ENCODE data around the gene FHL5. TPM values are rescaled to one million over a fixed set of nuclear protein-coding genes. Genes with fewer than 3 reads are reported as not detected.

Gene FHL5
- total and polyA plus RNA-seq, 2 donors (not counting 1 experiment from before 2014, with no cell fraction given) = not detected

DNA sequence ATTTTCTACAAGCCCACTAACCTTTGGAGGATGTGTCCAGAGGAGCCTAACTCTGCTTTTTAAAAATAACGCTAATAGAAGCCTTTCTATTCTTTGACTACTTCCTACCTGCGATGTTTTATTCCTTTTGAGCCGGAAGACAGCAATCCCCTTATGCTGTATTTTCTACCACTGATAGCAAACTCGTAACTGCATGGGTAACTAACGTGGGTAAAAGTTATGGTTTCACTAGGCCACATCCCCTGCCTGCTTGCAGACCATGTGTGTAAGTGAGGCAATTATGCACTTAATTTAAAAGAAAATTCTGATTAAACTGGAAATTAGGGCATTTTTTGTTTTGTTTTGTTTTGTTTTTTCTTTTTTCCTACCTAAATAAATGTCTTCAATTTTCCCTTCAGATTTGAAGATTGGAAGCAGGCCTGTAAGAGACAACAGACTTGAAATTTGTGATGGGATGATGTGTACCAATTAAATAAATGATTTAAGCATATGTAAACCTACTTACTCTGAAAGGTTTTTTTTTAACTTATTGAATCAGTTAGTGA, 40.4 kb upstream of the FHL5 start:
- Mint-ChIP-seq H3K4me3 (peak overlapping the region; percentile 100), H3K27ac (peak overlapping the region; percentile 100), H3K9me3 (ENCODE audit: insufficient read depth) (no peaks in the 10 kb centered on the region), H3K4me1 (peaks cover 25% of the 10 kb centered on the region), H3K27me3 (no peaks in the 10 kb centered on the region)
- Histone ChIP-seq H3K36me3 (replicated peaks in 1 of 2; ENCODE audit: control extremely low read depth in 1 of 2, control insufficient read depth in 1 of 2, extremely low read depth in 1 of 2, insufficient read depth in 2 of 2, low read length in 1 of 2) (peaks cover 2 to 28% of the 10 kb centered on the region in 2 experiments), H3K79me2 (ENCODE audit: control insufficient read depth, insufficient read depth, low read length) (peaks cover 16% of the 10 kb centered on the region), H3K9ac (ENCODE audit: low read length) (peak overlapping the region; percentile 99), H3K4me2 (replicated peaks; ENCODE audit: low read depth, low read length, poor library complexity, severe bottlenecking) (peak overlapping the region; percentile 85), H3K4me1 (ENCODE audit: control insufficient read depth in 2 of 2, insufficient read depth in 2 of 2, low read length in 2 of 2) (peaks cover 17 to 19% of the 10 kb centered on the region in 2 donors), H3K4me3 (ENCODE audit: control extremely low read depth in 1 of 5, extremely low read depth in 1 of 5, insufficient read depth in 1 of 5, low read depth in 2 of 5, low read length in 4 of 5) (peak overlapping the region; percentile 86 to 96 (median 93)), H4K20me1 (ENCODE audit: control insufficient read depth, insufficient read depth, low read length, poor library complexity, severe bottlenecking) (no peaks in the 10 kb centered on the region), H3K27ac (ENCODE audit: low read length in 2 of 2) (peak overlapping the region; percentile 98 to 100), H2AFZ (ENCODE audit: insufficient read depth, low read depth, low read length, poor library complexity, severe bottlenecking) (peak overlapping the region; percentile 87), H3K27me3 (replicated peaks in 1 of 4; ENCODE audit: control extremely low read depth in 1 of 4, control insufficient read depth in 3 of 4, insufficient read depth in 4 of 4, low read length in 3 of 4) (no peaks in the 10 kb centered on the region), H3K9me3 (ENCODE audit: control extremely low read depth in 1 of 3, control insufficient read depth in 2 of 3, insufficient read depth in 1 of 3, low read length in 2 of 3) (no peaks in the 10 kb centered on the region)
- ATAC-seq (ENCODE audit: low read depth) (no peak), DNase-seq (no peak)
- WGBS (ENCODE audit: insufficient coverage) = no CpG with 5 or more reads among the region's 5 CpGs
- intact Hi-C loops (cut with micrococcal nuclease) = loop anchor here (1.0 to 5.0 kb wide), 2 partner anchors 375 to 760 kb away; partner anchors contain the start of genes MMS22L and NDUFAF4
- POLR2A ChIA-PET = interaction anchor here (0.6 to 1.2 kb wide), 3 partner anchors 375 to 946 kb away, joined by 3 to 8 read pairs (median 3); partner anchors contain the start of genes KLHL32 and NDUFAF4
- CTCF ChIA-PET = no interaction called here
- TF ChIP-seq EZH2 (IDR thresholded peaks at IDR 0.05; ENCODE audit: borderline replicate concordance, insufficient read depth, low read depth, low read length, poor library complexity, severe bottlenecking) = no peak
- TF ChIP-seq, protein P1, sequence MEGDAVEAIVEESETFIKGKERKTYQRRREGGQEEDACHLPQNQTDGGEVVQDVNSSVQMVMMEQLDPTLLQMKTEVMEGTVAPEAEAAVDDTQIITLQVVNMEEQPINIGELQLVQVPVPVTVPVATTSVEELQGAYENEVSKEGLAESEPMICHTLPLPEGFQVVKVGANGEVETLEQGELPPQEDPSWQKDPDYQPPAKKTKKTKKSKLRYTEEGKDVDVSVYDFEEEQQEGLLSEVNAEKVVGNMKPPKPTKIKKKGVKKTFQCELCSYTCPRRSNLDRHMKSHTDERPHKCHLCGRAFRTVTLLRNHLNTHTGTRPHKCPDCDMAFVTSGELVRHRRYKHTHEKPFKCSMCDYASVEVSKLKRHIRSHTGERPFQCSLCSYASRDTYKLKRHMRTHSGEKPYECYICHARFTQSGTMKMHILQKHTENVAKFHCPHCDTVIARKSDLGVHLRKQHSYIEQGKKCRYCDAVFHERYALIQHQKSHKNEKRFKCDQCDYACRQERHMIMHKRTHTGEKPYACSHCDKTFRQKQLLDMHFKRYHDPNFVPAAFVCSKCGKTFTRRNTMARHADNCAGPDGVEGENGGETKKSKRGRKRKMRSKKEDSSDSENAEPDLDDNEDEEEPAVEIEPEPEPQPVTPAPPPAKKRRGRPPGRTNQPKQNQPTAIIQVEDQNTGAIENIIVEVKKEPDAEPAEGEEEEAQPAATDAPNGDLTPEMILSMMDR (IDR thresholded peaks at IDR 0.05) = no peak

DNA sequence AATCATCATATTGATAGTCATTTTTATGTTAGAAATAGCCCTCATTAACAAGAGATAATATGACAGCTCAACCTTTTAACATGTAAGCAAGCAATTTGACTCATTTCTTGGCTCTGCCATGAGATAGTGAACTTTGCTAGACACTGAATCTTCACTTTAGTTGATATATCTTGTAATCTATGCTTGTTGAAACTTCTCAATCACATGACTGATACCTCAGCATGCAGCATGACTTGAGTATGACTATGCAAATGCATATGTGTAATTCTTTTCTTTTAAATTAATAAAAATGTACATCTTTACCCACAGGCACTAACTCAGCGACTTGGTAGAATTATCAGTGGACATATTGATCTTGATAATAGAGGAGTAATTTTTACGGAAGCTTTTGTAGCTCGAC, 34.7 kb upstream of the FHL5 start:
- TF ChIP-seq, protein P1 (IDR thresholded peaks at IDR 0.05) = no peak
- no peak for TF ChIP-seq EZH2 (IDR thresholded peaks at IDR 0.05; ENCODE audit: borderline replicate concordance, insufficient read depth, low read depth, low read length, poor library complexity, severe bottlenecking)

More for the DNA sequence above, 34.7 kb upstream of the FHL5 start:
- Mint-ChIP-seq H3K27ac (no peak overlapping the region), H3K4me1 (peaks cover 20% of the 10 kb centered on the region), H3K27me3 (no peaks in the 10 kb centered on the region), H3K4me3 (no peak overlapping the region), H3K9me3 (ENCODE audit: insufficient read depth) (peaks cover 4% of the 10 kb centered on the region)
- WGBS (ENCODE audit: insufficient coverage) = no CpG with 5 or more reads among the region's 3 CpGs
- peaks cover 24 to 70% of the 10 kb centered on the region in 2 experiments for H3K36me3 ChIP-seq (replicated peaks in 1 of 2; ENCODE audit: control extremely low read depth in 1 of 2, control insufficient read depth in 1 of 2, extremely low read depth in 1 of 2, insufficient read depth in 2 of 2, low read length in 1 of 2)
- H3K27me3 ChIP-seq (replicated peaks in 1 of 4; ENCODE audit: control extremely low read depth in 1 of 4, control insufficient read depth in 3 of 4, insufficient read depth in 4 of 4, low read length in 3 of 4) = no peaks in the 10 kb centered on the region
- no peak overlapping the region for H2AFZ ChIP-seq (ENCODE audit: insufficient read depth, low read depth, low read length, poor library complexity, severe bottlenecking)
- no peak overlapping the region for H3K9ac ChIP-seq (ENCODE audit: low read length)
- H3K4me3 ChIP-seq (ENCODE audit: control extremely low read depth in 1 of 5, extremely low read depth in 1 of 5, insufficient read depth in 1 of 5, low read depth in 2 of 5, low read length in 4 of 5) = no peak overlapping the region
- POLR2A ChIA-PET = no interaction called here
- no peak overlapping the region for H3K4me2 ChIP-seq (replicated peaks; ENCODE audit: low read depth, low read length, poor library complexity, severe bottlenecking)
- no peaks in the 10 kb centered on the region for H4K20me1 ChIP-seq (ENCODE audit: control insufficient read depth, insufficient read depth, low read length, poor library complexity, severe bottlenecking)
- no peak overlapping the region for H3K27ac ChIP-seq (ENCODE audit: low read length in 2 of 2)
- intact Hi-C loops (cut with micrococcal nuclease) = no loop called here
- no peak for DNase-seq
- peaks cover 0 to 14% (median 6%) of the 10 kb centered on the region in 3 donors for H3K9me3 ChIP-seq (ENCODE audit: control extremely low read depth in 1 of 3, control insufficient read depth in 2 of 3, insufficient read depth in 1 of 3, low read length in 2 of 3)
- CTCF ChIA-PET = interaction anchor here (1.2 kb wide), 1 partner anchor 9 kb away, joined by 3 read pairs; no protein-coding TSS in a partner anchor
- peaks cover 3 to 11% of the 10 kb centered on the region in 2 donors for H3K4me1 ChIP-seq (ENCODE audit: control insufficient read depth in 2 of 2, insufficient read depth in 2 of 2, low read length in 2 of 2)
- peaks cover 14% of the 10 kb centered on the region for H3K79me2 ChIP-seq (ENCODE audit: control insufficient read depth, insufficient read depth, low read length)
- no peak for ATAC-seq (ENCODE audit: low read depth)

Data from B cell (primary cell).